CD4-positive, alpha-beta T cell treated with Interferon gamma for 1 hour (primary cell): Measurements from ENCODE around the gene COLGALT1.
"Not testable (repeated sequence)": the region's sequence is repeated elsewhere in the genome, so short reads cannot be mapped to it uniquely, and the experiment has no call there.

Experiments
- DNase-seq: peaks from one replicate; pipeline ENCODE4 v3.0.0-alpha.2; 2020

Gene COLGALT1

GRCh38 chr19:17562561-17562960, 7.1 kb downstream of the COLGALT1 start:
- no peak for DNase-seq

- no peak for DNase-seq
These were observed 9.3 kb downstream of the COLGALT1 start for GRCh38 chr19:17564781-17565180.

GRCh38 chr19:17565611-17566010, 10.2 kb downstream of the COLGALT1 start:
- DNase-seq = no peak

- no peak for DNase-seq
These were observed 12.5 kb downstream of the COLGALT1 start for GRCh38 chr19:17567940-17568339.

- DNase-seq = not testable (repeated sequence)
These were observed 14.8 kb downstream of the COLGALT1 start for GRCh38 chr19:17570291-17570690.

- DNase-seq = no peak
These were observed 15.3 kb downstream of the COLGALT1 start for GRCh38 chr19:17570791-17571190.

- DNase-seq = no peak
These were observed 17.2 kb downstream of the COLGALT1 start for GRCh38 chr19:17572638-17573037.

GRCh38 chr19:17575871-17576757, 20.7 kb downstream of the COLGALT1 start:
- no peak for DNase-seq

GRCh38 chr19:17576758-17577456, 21.5 kb downstream of the COLGALT1 start:
- no peak for DNase-seq

GRCh38 chr19:17577457-17578097, 22.1 kb downstream of the COLGALT1 start:
- no peak for DNase-seq

GRCh38 chr19:17579661-17580244, 24.3 kb downstream of the COLGALT1 start:
- peak; percentile 46 for DNase-seq

GRCh38 chr19:17580470-17581144, 25.2 kb downstream of the COLGALT1 start:
- no peak for DNase-seq

GRCh38 chr19:17581211-17581874, 25.9 kb downstream of the COLGALT1 start:
- no peak for DNase-seq

GRCh38 chr19:17582613-17583012, 27.2 kb downstream of the COLGALT1 start:
- DNase-seq = no peak

GRCh38 chr19:17584132-17584531, 28.7 kb downstream of the COLGALT1 start:
- no peak for DNase-seq

- DNase-seq = not testable (repeated sequence)
These were observed 29.9 kb downstream of the COLGALT1 start for GRCh38 chr19:17585395-17585794.

- DNase-seq = no peak
These were observed 35.4 kb downstream of the COLGALT1 start for GRCh38 chr19:17590866-17591265.

- DNase-seq = not testable (repeated sequence)
These were observed 38.8 kb downstream of the COLGALT1 start for GRCh38 chr19:17594296-17594695.

- not testable (repeated sequence) for DNase-seq
These were observed 42.6 kb downstream of the COLGALT1 start for GRCh38 chr19:17598063-17598462.

GRCh38 chr19:17598953-17599352, 43.5 kb downstream of the COLGALT1 start:
- DNase-seq = no peak

- DNase-seq = no peak
These were observed 44.3 kb downstream of the COLGALT1 start for GRCh38 chr19:17599780-17600179.

GRCh38 chr19:17601683-17602082, 46.2 kb downstream of the COLGALT1 start:
- DNase-seq = no peak
